Activated CD4-positive, alpha-beta T cell treated with anti-CD3 and anti-CD28 coated beads, Interleukin-2, Interleukin-6, amounts not matched to agents 100 ng/mL and 50 ng/mL, durations not matched to agents 16 hours and 8 hours (primary cell): ENCODE data around the gene CYYR1.

ENCODE experiments used
- DNase-seq: peaks from one replicate; pipeline ENCODE4 v3.0.0-alpha.2; 2020

The CYYR1 gene

GRCh38 chr21:26572702-26573381 lies at the start of gene CYYR1:
TSS of gene CYYR1 (minus strand) at chr21:26573286. CDS start at chr21:26572940, 346 bp downstream.
- no peak for DNase-seq

GRCh38 chr21:26617176-26617575 lies 44.1 kb upstream of the CYYR1 start:
- DNase-seq = no peak

GRCh38 chr21:26614251-26614650 lies 41.2 kb upstream of the CYYR1 start:
- no peak for DNase-seq

GRCh38 chr21:26599261-26599660 lies 26.2 kb upstream of the CYYR1 start:
- no peak for DNase-seq

GRCh38 chr21:26597981-26598380 lies 24.9 kb upstream of the CYYR1 start:
- DNase-seq = no peak

GRCh38 chr21:26597031-26597430 lies 23.9 kb upstream of the CYYR1 start:
- DNase-seq = no peak

- DNase-seq = no peak
Measured at GRCh38 chr21:26595971-26596370, 22.9 kb upstream of the CYYR1 start.

- no peak for DNase-seq
Measured at GRCh38 chr21:26593800-26594199, 20.7 kb upstream of the CYYR1 start.

- DNase-seq = no peak
Measured at GRCh38 chr21:26591543-26591942, 18.5 kb upstream of the CYYR1 start.

GRCh38 chr21:26588446-26588845 lies 15.4 kb upstream of the CYYR1 start:
- DNase-seq = no peak

- no peak for DNase-seq
Measured at GRCh38 chr21:26587736-26588201, 14.7 kb upstream of the CYYR1 start.

GRCh38 chr21:26583769-26584168 lies 10.7 kb upstream of the CYYR1 start:
- no peak for DNase-seq

- no peak for DNase-seq
Measured at GRCh38 chr21:26581818-26582217, 8.7 kb upstream of the CYYR1 start.

- DNase-seq = no peak
Measured at GRCh38 chr21:26572076-26572701, 897 bp downstream of the CYYR1 start.

GRCh38 chr21:26570203-26570602 lies 2.9 kb downstream of the CYYR1 start:
- no peak for DNase-seq

- DNase-seq = no peak
Measured at GRCh38 chr21:26565546-26565945, 7.5 kb downstream of the CYYR1 start.

- no peak for DNase-seq
Measured at GRCh38 chr21:26565111-26565510, 8.0 kb downstream of the CYYR1 start.

- DNase-seq = no peak
Measured at GRCh38 chr21:26563856-26564503, 9.1 kb downstream of the CYYR1 start.

GRCh38 chr21:26560612-26561011 lies 12.5 kb downstream of the CYYR1 start:
- DNase-seq = no peak

- no peak for DNase-seq
Measured at GRCh38 chr21:26559099-26559498, 14.0 kb downstream of the CYYR1 start.

GRCh38 chr21:26557106-26557505 lies 16.0 kb downstream of the CYYR1 start:
- no peak for DNase-seq

- no peak for DNase-seq
Measured at GRCh38 chr21:26555540-26556146, 17.4 kb downstream of the CYYR1 start.

- no peak for DNase-seq
Measured at GRCh38 chr21:26554365-26554764, 18.7 kb downstream of the CYYR1 start.

- DNase-seq = no peak
Measured at GRCh38 chr21:26553898-26554297, 19.2 kb downstream of the CYYR1 start.
